PC-9 (cell line): ENCODE measurements around the gene RFLNA. TPM values are rescaled to one million over a fixed set of nuclear protein-coding genes. Genes with fewer than 3 reads are reported as not detected.

Source experiments
- BruUV-seq: library from RNA; stranded (reverse); fragments of 400-500 nt; replicated peaks from 2 replicates; lab custom pipeline; 2021; lab: Mats Ljungman, UMichigan
- CTCF ChIA-PET: fragments of 300-600 bp; sonication (Branson Sonifier 250); formaldehyde crosslinking; loops from one replicate; lab custom pipeline; 2022; ENCODE audit warnings: antibody characterized with exemption; lab: Charles Lee
- POLR2A ChIA-PET: fragments of 300-600 bp; sonication (Branson Sonifier 250); formaldehyde crosslinking; loops from one replicate; lab custom pipeline; 2022; ENCODE audit warnings: antibody characterized with exemption; ENCODE audit not compliant: unreplicated experiment; lab: Charles Lee
- DNase-seq, 2 experiments: peaks; one replicate each; pipeline versions ENCODE4 v3.0.0 to v3.0.0-alpha.2; 2015 to 2022; ENCODE audit warnings: mixed read lengths in 1 of 2
- H2AFZ ChIP-seq: fragments of 200-600 bp; sonication (generic); 2 replicates; pipeline ENCODE4 v1.8.1; 2017; ENCODE audit warnings: antibody characterized with exemption
- H3F3A ChIP-seq: fragments of 200-600 bp; sonication (generic); 2 replicates; pipeline ENCODE4 v1.8.1; 2017; ENCODE audit warnings: antibody characterized with exemption, mild to moderate bottlenecking, low read depth; ENCODE audit not compliant: insufficient read depth
- H3K27ac ChIP-seq: fragments of 200-600 bp; sonication (generic); 2 replicates; pipeline ENCODE4 v1.6.1; 2016; ENCODE audit warnings: mixed run types
- H3K27me3 ChIP-seq: fragments of 200-600 bp; sonication (generic); 2 replicates; pipeline ENCODE4 v1.6.1; 2016; ENCODE audit warnings: low read depth, mixed run types; ENCODE audit not compliant: insufficient read depth
- H3K36me3 ChIP-seq: fragments of 200-600 bp; sonication (generic); 2 replicates; pipeline ENCODE4 v1.6.1; 2016; ENCODE audit warnings: low read depth, mixed run types
- H3K4me1 ChIP-seq: fragments of 200-600 bp; sonication (generic); replicated peaks from 2 replicates; pipeline ENCODE4 v1.6.1; 2016; ENCODE audit warnings: mixed run types; ENCODE audit not compliant: insufficient read depth
- H3K4me2 ChIP-seq: fragments of 200-600 bp; sonication (generic); 2 replicates; pipeline ENCODE4 v1.6.1; 2017; ENCODE audit warnings: mixed run types
- H3K4me3 ChIP-seq: fragments of 200-600 bp; sonication (generic); 2 replicates; pipeline ENCODE4 v1.6.1; 2016; ENCODE audit warnings: mixed run types
- H3K79me2 ChIP-seq: fragments of 200-600 bp; sonication (generic); 2 replicates; pipeline ENCODE4 v1.6.1; 2017; ENCODE audit warnings: low read depth, mixed run types
- H3K9me2 ChIP-seq: fragments of 200-600 bp; sonication (generic); 2 replicates; pipeline ENCODE4 v1.8.1; 2017; ENCODE audit warnings: mild to moderate bottlenecking; ENCODE audit not compliant: insufficient read depth
- H3K9me3 ChIP-seq: fragments of 200-600 bp; sonication (generic); 2 replicates; pipeline ENCODE4 v1.8.1; 2016; ENCODE audit warnings: low read depth; ENCODE audit not compliant: insufficient read depth
- H4K20me1 ChIP-seq: fragments of 200-600 bp; sonication (generic); 2 replicates; pipeline ENCODE4 v1.8.1; 2017; ENCODE audit not compliant: insufficient read depth
- EZH2 ChIP-seq: fragments of 200-600 bp; sonication (generic); IDR thresholded peaks from 2 replicates; pipeline ENCODE4 v1.8.0; 2017; ENCODE audit warnings: antibody characterized with exemption, low read depth
- intact Hi-C: fragments of 100-400 bp; cut with micrococcal nuclease; formaldehyde crosslinking; loops from one replicate; pipeline ENCODE4 v1.10.0; 2022; ENCODE audit not compliant: unreplicated experiment
- total RNA-seq: library from RNA; stranded (reverse); gene quantifications from 2 replicates; pipeline ENCODE4 v1.2.3, GENCODE V29; 2021
- TF ChIP-seq, protein P1 (sequence below): fragments of 200-600 bp; sonication (generic); conservative IDR thresholded peaks from 2 replicates; pipeline ENCODE4 v1.6.1; 2017; ENCODE audit warnings: mixed run types, antibody characterized with exemption, mild to moderate bottlenecking, moderate library complexity

The RFLNA gene
- total RNA-seq, 1 experiment from 2014 or later: not detected

DNA sequence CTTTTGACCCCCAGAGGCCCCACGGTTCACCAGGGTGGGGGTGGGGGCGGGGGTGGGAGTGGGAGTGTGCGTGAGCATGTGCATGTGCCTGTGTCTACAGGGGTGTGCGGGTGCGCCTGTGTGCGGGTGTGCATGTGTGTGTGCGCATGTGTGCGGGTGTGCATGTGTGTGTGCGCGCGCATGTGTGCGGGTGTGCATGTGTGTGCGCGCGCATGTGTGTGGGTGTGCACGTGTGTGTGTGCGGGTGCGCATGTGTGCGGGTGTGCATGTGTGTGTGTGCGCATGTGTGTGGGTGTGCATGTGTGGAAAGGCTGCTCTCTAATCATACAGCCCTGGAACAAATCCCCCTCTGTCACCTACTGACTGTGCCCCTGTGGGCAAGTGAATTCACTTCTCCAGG, 38.8 kb downstream of the RFLNA start:
- TF ChIP-seq EZH2: no peak
- TF ChIP-seq, protein P1, sequence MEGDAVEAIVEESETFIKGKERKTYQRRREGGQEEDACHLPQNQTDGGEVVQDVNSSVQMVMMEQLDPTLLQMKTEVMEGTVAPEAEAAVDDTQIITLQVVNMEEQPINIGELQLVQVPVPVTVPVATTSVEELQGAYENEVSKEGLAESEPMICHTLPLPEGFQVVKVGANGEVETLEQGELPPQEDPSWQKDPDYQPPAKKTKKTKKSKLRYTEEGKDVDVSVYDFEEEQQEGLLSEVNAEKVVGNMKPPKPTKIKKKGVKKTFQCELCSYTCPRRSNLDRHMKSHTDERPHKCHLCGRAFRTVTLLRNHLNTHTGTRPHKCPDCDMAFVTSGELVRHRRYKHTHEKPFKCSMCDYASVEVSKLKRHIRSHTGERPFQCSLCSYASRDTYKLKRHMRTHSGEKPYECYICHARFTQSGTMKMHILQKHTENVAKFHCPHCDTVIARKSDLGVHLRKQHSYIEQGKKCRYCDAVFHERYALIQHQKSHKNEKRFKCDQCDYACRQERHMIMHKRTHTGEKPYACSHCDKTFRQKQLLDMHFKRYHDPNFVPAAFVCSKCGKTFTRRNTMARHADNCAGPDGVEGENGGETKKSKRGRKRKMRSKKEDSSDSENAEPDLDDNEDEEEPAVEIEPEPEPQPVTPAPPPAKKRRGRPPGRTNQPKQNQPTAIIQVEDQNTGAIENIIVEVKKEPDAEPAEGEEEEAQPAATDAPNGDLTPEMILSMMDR: no peak
- no peaks in the 10 kb centered on the region for H3K9me2 ChIP-seq
- no peaks in the 10 kb centered on the region for H3K9me3 ChIP-seq
- peaks cover 9% of the 10 kb centered on the region; the same call in 1 of the 2 replicates for H3K36me3 ChIP-seq
- H4K20me1 ChIP-seq: peaks cover 27% of the 10 kb centered on the region
- no peak overlapping the region for H3K4me3 ChIP-seq
- no peak overlapping the region for H3K4me2 ChIP-seq
- intact Hi-C loops: no loop called here
- H3F3A ChIP-seq: peaks cover 38% of the 10 kb centered on the region; the same call in 1 of the 2 replicates
- POLR2A ChIA-PET: no interaction called here
- CTCF ChIA-PET: interaction anchor here (0.7 kb wide), 1 partner anchor 401 kb away, joined by 6 read pairs; no protein-coding TSS in a partner anchor
- no peaks in the 10 kb centered on the region for H3K27me3 ChIP-seq
- DNase-seq: no peak
- no peaks in the 10 kb centered on the region for H3K4me1 ChIP-seq
- no TSS peak for BruUV-seq
- no peak overlapping the region for H3K27ac ChIP-seq
- H2AFZ ChIP-seq: no peak overlapping the region
- no peaks in the 10 kb centered on the region for H3K79me2 ChIP-seq

DNA sequence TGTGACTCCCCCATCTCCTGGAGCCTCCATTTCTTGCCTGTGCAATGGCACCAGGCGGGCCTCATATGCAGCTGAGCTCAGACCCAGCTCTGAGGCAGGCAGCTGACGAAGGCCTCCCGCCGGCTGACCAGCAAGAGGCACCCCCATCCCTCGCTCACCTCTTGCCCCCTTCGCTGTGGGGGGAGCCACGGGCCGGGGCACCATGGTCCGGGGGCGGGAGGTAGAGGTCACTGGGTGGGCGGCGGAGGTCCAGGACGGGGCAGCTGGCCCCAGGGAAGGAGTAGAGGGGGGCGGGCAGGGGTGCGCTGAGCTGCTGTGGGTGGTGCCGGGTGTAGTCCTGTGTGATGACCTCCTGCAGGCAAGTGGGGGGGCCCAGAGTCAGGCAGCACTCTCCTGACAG, 39.4 kb downstream of the RFLNA start:
- Histone ChIP-seq H3K27ac (no peak overlapping the region), H3K36me3 (0 out of 2 replicates have a peak, but pooled peaks cover 4% of the 10 kb centered on the region), H3K79me2 (no peaks in the 10 kb centered on the region), H3F3A (peaks cover 35% of the 10 kb centered on the region; the same call in 1 of the 2 replicates), H3K9me3 (no peaks in the 10 kb centered on the region), H3K27me3 (no peaks in the 10 kb centered on the region), H2AFZ (no peak overlapping the region), H3K9me2 (no peaks in the 10 kb centered on the region), H3K4me1 (no peaks in the 10 kb centered on the region), H4K20me1 (peaks cover 27% of the 10 kb centered on the region), H3K4me2 (no peak overlapping the region), H3K4me3 (no peak overlapping the region)
- no TSS peak for BruUV-seq
- no peak for DNase-seq
- ChIA-PET POLR2A (no interaction called here), CTCF (no interaction called here)
- intact Hi-C loops: no loop called here
- TF ChIP-seq, protein P1: no peak
- TF ChIP-seq EZH2: no peak

DNA sequence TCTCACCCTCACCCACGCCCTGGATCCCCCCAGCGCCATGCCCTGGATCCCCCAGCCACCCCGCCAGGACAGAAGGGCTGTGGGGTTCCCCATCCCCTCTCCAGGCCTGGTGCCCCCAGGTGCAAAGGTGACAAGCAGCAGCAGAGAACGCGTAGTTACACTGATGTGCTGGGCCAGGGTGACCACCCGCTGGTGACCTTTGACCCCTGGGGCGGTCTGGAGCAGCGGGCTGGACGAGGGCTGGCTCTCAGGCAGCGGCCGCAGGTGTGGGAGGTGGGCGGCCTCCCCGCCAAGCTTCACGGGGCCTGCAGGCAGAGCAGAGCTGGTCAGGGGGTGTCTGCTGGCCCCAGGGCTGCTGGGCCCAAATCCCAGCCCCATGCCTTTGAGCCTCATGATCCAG, 40.1 kb downstream of the RFLNA start:
- intact Hi-C loops: no loop called here
- Histone ChIP-seq H4K20me1 (peaks cover 27% of the 10 kb centered on the region), H3F3A (peaks cover 32% of the 10 kb centered on the region; the same call in 1 of the 2 replicates), H3K27me3 (no peaks in the 10 kb centered on the region), H3K36me3 (0 out of 2 replicates have a peak, but pooled peaks cover 4% of the 10 kb centered on the region), H3K4me1 (no peaks in the 10 kb centered on the region), H3K9me2 (no peaks in the 10 kb centered on the region), H3K4me2 (no peak overlapping the region), H3K4me3 (no peak overlapping the region), H3K79me2 (no peaks in the 10 kb centered on the region), H2AFZ (no peak overlapping the region), H3K9me3 (no peaks in the 10 kb centered on the region), H3K27ac (no peak overlapping the region)
- TF ChIP-seq, protein P1: no peak
- no peak for TF ChIP-seq EZH2
- DNase-seq: no peak
- BruUV-seq: no TSS peak
- POLR2A ChIA-PET: no interaction called here
- CTCF ChIA-PET: no interaction called here
